Parathyroid adenoma (tissue), 2 donors: ENCODE measurements around the gene BRD3OS.

Experiments
- H2AFZ ChIP-seq: fragments of 300-600 bp; sonication (generic); one replicate; pipeline ENCODE4 v1.7.0; 2017; ENCODE audit warnings: antibody characterized with exemption, mild to moderate bottlenecking
- H3K27ac ChIP-seq: fragments of 300-600 bp; sonication (generic); one replicate; pipeline ENCODE4 v1.7.0; 2017
- H3K27me3 ChIP-seq: fragments of 300-600 bp; sonication (generic); one replicate; pipeline ENCODE4 v1.7.0; 2017; ENCODE audit warnings: low read length; ENCODE audit not compliant: control insufficient read depth, insufficient read depth
- H3K36me3 ChIP-seq: fragments of 300-600 bp; sonication (generic); one replicate; pipeline ENCODE4 v1.7.0; 2017; ENCODE audit warnings: low read length; ENCODE audit not compliant: control insufficient read depth, insufficient read depth
- H3K4me1 ChIP-seq: fragments of 300-600 bp; sonication (generic); one replicate; pipeline ENCODE4 v1.7.0; 2017; ENCODE audit warnings: control low read depth
- H3K4me2 ChIP-seq: fragments of 300-600 bp; sonication (generic); one replicate; pipeline ENCODE4 v1.7.0; 2017; ENCODE audit warnings: low read length
- H3K4me3 ChIP-seq: fragments of 300-600 bp; sonication (generic); one replicate; pipeline ENCODE4 v1.7.0; 2017; ENCODE audit warnings: low read depth, low read length
- H3K79me2 ChIP-seq: fragments of 300-600 bp; sonication (generic); one replicate; pipeline ENCODE4 v1.7.0; 2017; ENCODE audit warnings: control low read depth
- H3K9ac ChIP-seq: fragments of 300-600 bp; sonication (generic); one replicate; pipeline ENCODE4 v1.7.0; 2017; ENCODE audit warnings: mild to moderate bottlenecking
- H3K9me3 ChIP-seq: fragments of 300-600 bp; sonication (generic); one replicate; pipeline ENCODE4 v1.7.0; 2017; ENCODE audit warnings: low read length; ENCODE audit not compliant: control insufficient read depth
- TF ChIP-seq, protein P1 (sequence below): fragments of 300-600 bp; sonication (generic); IDR thresholded peaks from one replicate; pipeline ENCODE4 v1.7.0; 2017; ENCODE audit warnings: antibody characterized with exemption, mild to moderate bottlenecking
- donor health status: primary hyperparathyroidism.

BRD3OS gene

GRCh38 chr9:134059661-134060395 lies 34.5 kb downstream of the BRD3OS start:
- Histone ChIP-seq H3K79me2 (peaks cover 76% of the 10 kb centered on the region), H2AFZ (no peak overlapping the region), H3K9me3 (no peaks in the 10 kb centered on the region), H3K4me3 (no peak overlapping the region), H3K4me1 (peaks cover 17% of the 10 kb centered on the region), H3K27ac (no peak overlapping the region), H3K9ac (no peak overlapping the region), H3K4me2 (no peak overlapping the region), H3K27me3 (no peaks in the 10 kb centered on the region), H3K36me3 (no peaks in the 10 kb centered on the region)
- TF ChIP-seq, protein P1, sequence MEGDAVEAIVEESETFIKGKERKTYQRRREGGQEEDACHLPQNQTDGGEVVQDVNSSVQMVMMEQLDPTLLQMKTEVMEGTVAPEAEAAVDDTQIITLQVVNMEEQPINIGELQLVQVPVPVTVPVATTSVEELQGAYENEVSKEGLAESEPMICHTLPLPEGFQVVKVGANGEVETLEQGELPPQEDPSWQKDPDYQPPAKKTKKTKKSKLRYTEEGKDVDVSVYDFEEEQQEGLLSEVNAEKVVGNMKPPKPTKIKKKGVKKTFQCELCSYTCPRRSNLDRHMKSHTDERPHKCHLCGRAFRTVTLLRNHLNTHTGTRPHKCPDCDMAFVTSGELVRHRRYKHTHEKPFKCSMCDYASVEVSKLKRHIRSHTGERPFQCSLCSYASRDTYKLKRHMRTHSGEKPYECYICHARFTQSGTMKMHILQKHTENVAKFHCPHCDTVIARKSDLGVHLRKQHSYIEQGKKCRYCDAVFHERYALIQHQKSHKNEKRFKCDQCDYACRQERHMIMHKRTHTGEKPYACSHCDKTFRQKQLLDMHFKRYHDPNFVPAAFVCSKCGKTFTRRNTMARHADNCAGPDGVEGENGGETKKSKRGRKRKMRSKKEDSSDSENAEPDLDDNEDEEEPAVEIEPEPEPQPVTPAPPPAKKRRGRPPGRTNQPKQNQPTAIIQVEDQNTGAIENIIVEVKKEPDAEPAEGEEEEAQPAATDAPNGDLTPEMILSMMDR = no peak

DNA sequence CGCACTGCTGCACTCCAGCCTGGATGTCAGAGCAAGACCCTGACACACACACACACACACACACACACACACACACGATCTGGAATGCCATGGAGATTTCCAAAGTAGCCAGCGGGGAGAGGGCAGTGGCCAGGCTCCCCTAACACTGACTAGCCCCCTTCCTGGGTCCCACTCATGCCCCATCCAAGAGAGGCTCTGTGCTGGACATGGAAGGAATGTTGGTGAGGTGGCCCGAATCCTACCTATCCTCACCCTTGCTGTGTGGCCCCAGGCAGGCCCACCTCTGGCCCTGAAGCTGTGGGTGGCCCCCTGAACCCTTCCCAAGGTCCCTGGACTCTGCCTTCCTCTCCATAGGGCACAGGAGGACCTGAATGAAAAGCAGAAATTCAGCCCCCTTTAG lies 35.3 kb downstream of the BRD3OS start:
- Histone ChIP-seq H2AFZ (no peak overlapping the region), H3K36me3 (no peaks in the 10 kb centered on the region), H3K27ac (no peak overlapping the region), H3K27me3 (no peaks in the 10 kb centered on the region), H3K4me1 (peaks cover 15% of the 10 kb centered on the region), H3K9me3 (no peaks in the 10 kb centered on the region), H3K9ac (no peak overlapping the region), H3K4me2 (no peak overlapping the region), H3K79me2 (peaks cover 75% of the 10 kb centered on the region), H3K4me3 (no peak overlapping the region)
- TF ChIP-seq, protein P1 = no peak

DNA sequence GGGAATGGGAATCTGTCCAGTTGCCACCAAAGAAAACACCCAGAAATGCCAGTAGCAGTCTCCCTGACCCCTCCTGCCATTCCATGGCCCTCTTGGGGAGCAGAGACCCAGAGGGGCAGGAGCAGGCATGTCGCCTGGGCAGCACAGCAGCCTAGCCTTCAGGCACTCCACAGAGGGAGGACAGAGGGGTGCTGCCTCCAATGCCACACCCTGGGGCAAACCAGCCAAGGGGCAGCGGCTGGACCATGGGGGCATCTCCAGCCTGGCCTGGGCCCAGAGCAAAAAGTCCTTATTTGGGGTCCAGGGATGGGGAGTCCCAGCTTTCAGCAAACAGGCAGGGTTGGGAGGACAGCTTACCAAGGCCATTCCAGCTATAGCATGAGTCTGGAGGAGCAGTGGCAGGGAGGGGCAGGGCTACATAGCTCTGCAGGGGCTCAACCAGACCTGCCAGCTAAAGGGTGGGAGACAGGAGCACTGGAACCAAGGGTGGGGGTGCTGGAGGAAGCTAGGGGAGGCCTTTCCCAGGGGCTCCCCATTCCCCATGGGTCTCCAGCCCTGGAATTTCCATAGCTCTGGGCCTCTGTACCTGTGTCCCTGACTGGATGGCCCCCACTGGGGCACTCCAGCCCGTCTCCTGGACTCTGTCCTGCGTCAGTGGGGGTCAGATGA lies 35.9 kb downstream of the BRD3OS start:
- Histone ChIP-seq H3K79me2 (peaks cover 75% of the 10 kb centered on the region), H3K9me3 (no peaks in the 10 kb centered on the region), H3K4me3 (no peak overlapping the region), H3K4me1 (peaks cover 13% of the 10 kb centered on the region), H3K4me2 (no peak overlapping the region), H3K36me3 (no peaks in the 10 kb centered on the region), H3K27me3 (no peaks in the 10 kb centered on the region), H3K9ac (no peak overlapping the region), H3K27ac (no peak overlapping the region), H2AFZ (no peak overlapping the region)
- TF ChIP-seq, protein P1 = no peak

- Histone ChIP-seq H3K27me3 (no peaks in the 10 kb centered on the region), H3K4me1 (peaks cover 9% of the 10 kb centered on the region), H3K9ac (no peak overlapping the region), H2AFZ (no peak overlapping the region), H3K79me2 (peaks cover 75% of the 10 kb centered on the region), H3K9me3 (no peaks in the 10 kb centered on the region), H3K4me3 (no peak overlapping the region), H3K27ac (no peak overlapping the region), H3K36me3 (no peaks in the 10 kb centered on the region), H3K4me2 (no peak overlapping the region)
- TF ChIP-seq, protein P1 = no peak
Observed at GRCh38 chr9:134061688-134062371, 36.5 kb downstream of the BRD3OS start.
